H9 (cell line): ENCODE measurements around the gene ZFP36L1. TPM values are rescaled to one million over a fixed set of nuclear protein-coding genes. Genes with fewer than 3 reads are reported as not detected.

Experiments
- DNase-seq: peaks from one replicate; pipeline ENCODE4 v3.0.0-alpha.2; 2017
- H2AFZ ChIP-seq: one replicate; pipeline ENCODE4 v1.6.1; 2013; ENCODE audit warnings: mild to moderate bottlenecking, low read length, control low read depth, moderate library complexity
- H2AK5ac ChIP-seq: 2 replicates; pipeline ENCODE4 v1.6.1; 2013; ENCODE audit warnings: low read length, control low read depth, mixed read lengths; ENCODE audit not compliant: insufficient read length
- H2BK120ac ChIP-seq: one replicate; pipeline ENCODE4 v1.6.1; 2013; ENCODE audit warnings: low read depth, mild to moderate bottlenecking, low read length, control low read depth, inconsistent platforms; ENCODE audit not compliant: poor library complexity, severe bottlenecking
- H2BK12ac ChIP-seq: 2 replicates; pipeline ENCODE4 v1.6.1; 2013; ENCODE audit warnings: low read length, control low read depth, mixed read lengths, low read depth; ENCODE audit not compliant: insufficient read length
- H2BK15ac ChIP-seq: 2 replicates; pipeline ENCODE4 v1.6.1; 2013; ENCODE audit warnings: low read depth, low read length, control low read depth
- H2BK20ac ChIP-seq: one replicate; pipeline ENCODE4 v1.6.1; 2013; ENCODE audit warnings: low read depth, mild to moderate bottlenecking, low read length, control low read depth, inconsistent platforms; ENCODE audit not compliant: poor library complexity, severe bottlenecking
- H2BK5ac ChIP-seq: 2 replicates; pipeline ENCODE4 v1.6.1; 2013; ENCODE audit warnings: low read length, control low read depth, mixed read lengths; ENCODE audit not compliant: insufficient read length
- H3K14ac ChIP-seq: 2 replicates; pipeline ENCODE4 v1.6.1; 2013; ENCODE audit warnings: low read length, control low read depth; ENCODE audit not compliant: insufficient read depth
- H3K18ac ChIP-seq: 2 replicates; pipeline ENCODE4 v1.6.1; 2013; ENCODE audit warnings: low read depth, mild to moderate bottlenecking, mixed read lengths, low read length, control low read depth; ENCODE audit not compliant: insufficient read length
- H3K23ac ChIP-seq: 2 replicates; pipeline ENCODE4 v1.6.1; 2013; ENCODE audit warnings: low read length, control low read depth, mixed read lengths, low read depth; ENCODE audit not compliant: insufficient read length
- H3K23me2 ChIP-seq: 2 replicates; pipeline ENCODE4 v1.6.1; 2013; ENCODE audit warnings: low read depth, mild to moderate bottlenecking, mixed read lengths, low read length, control low read depth; ENCODE audit not compliant: insufficient read length, poor library complexity, severe bottlenecking
- H3K27ac ChIP-seq: 2 replicates; pipeline ENCODE4 v1.5.1; 2013; ENCODE audit warnings: low read length, control low read depth, mixed read lengths, low read depth; ENCODE audit not compliant: insufficient read length
- H3K27me3 ChIP-seq: 2 replicates; pipeline ENCODE4 v1.6.1; 2013; ENCODE audit warnings: low read length, control low read depth, inconsistent platforms; ENCODE audit not compliant: insufficient read depth
- H3K4ac ChIP-seq: 2 replicates; pipeline ENCODE4 v1.6.1; 2013; ENCODE audit warnings: low read depth, mild to moderate bottlenecking, control low read depth, inconsistent platforms, low read length, moderate library complexity
- H3K4me1 ChIP-seq: 2 replicates; pipeline ENCODE4 v1.6.1; 2013; ENCODE audit warnings: low read length, control low read depth, inconsistent platforms; ENCODE audit not compliant: insufficient read depth
- H3K4me2 ChIP-seq: 2 replicates; pipeline ENCODE4 v1.6.1; 2013; ENCODE audit warnings: low read length, control low read depth, mixed read lengths; ENCODE audit not compliant: insufficient read length, insufficient read depth
- H3K56ac ChIP-seq: 2 replicates; pipeline ENCODE4 v1.6.1; 2013; ENCODE audit warnings: low read depth, mild to moderate bottlenecking, mixed read lengths, low read length, control low read depth; ENCODE audit not compliant: insufficient read length
- H3K79me1 ChIP-seq: 2 replicates; pipeline ENCODE4 v1.6.1; 2013; ENCODE audit warnings: low read depth, mild to moderate bottlenecking, moderate library complexity, low read length, control low read depth, inconsistent platforms; ENCODE audit not compliant: insufficient read depth, poor library complexity, severe bottlenecking
- H3K79me2 ChIP-seq: 2 replicates; pipeline ENCODE4 v1.6.1; 2013; ENCODE audit warnings: low read length, control low read depth, inconsistent platforms; ENCODE audit not compliant: insufficient read depth
- H3K9ac ChIP-seq: 2 replicates; pipeline ENCODE4 v1.6.1; 2013; ENCODE audit warnings: low read length, control low read depth, mixed read lengths; ENCODE audit not compliant: insufficient read length; ENCODE audit errors: extremely low read depth
- H3K9me3 ChIP-seq: one replicate; pipeline ENCODE4 v1.6.1; 2013; ENCODE audit warnings: low read depth, low read length, inconsistent platforms; ENCODE audit not compliant: control insufficient read depth
- H3T11ph ChIP-seq: one replicate; pipeline ENCODE4 v1.6.1; 2013; ENCODE audit warnings: mild to moderate bottlenecking, low read length, control low read depth, inconsistent platforms
- H4K20me1 ChIP-seq: one replicate; pipeline ENCODE4 v1.6.1; 2013; ENCODE audit not compliant: control insufficient read depth, insufficient read length, insufficient read depth
- H4K5ac ChIP-seq: 2 replicates; pipeline ENCODE4 v1.6.1; 2013; ENCODE audit warnings: low read depth, mild to moderate bottlenecking, mixed read lengths, low read length, control low read depth; ENCODE audit not compliant: insufficient read length
- H4K8ac ChIP-seq: replicated peaks from 2 replicates; pipeline ENCODE4 v1.6.1; 2013; ENCODE audit warnings: low read length, control low read depth, mixed read lengths, low read depth; ENCODE audit not compliant: insufficient read length
- H4K91ac ChIP-seq: 2 replicates; pipeline ENCODE4 v1.6.1; 2013; ENCODE audit warnings: low read depth, mild to moderate bottlenecking, moderate library complexity, mixed read lengths, low read length, control low read depth; ENCODE audit not compliant: insufficient read length
- H3K27ac Mint-ChIP-seq, 3 experiments: 2 replicates in 2 of 3; 3 replicates in 1 of 3; pipeline ENCODE4 v1.8.0; 2020 to 2021; ENCODE audit warnings: mixed read lengths in 3 of 3, mild to moderate bottlenecking in 1 of 3, moderate library complexity in 1 of 3
- H3K27me3 Mint-ChIP-seq: 2 replicates; pipeline ENCODE4 v1.8.0; 2021; ENCODE audit warnings: low read depth, mild to moderate bottlenecking, moderate library complexity, mixed read lengths
- H3K36me3 Mint-ChIP-seq, 3 experiments: 2 replicates in 2 of 3; 3 replicates in 1 of 3; pipeline ENCODE4 v1.8.0; 2020 to 2021; ENCODE audit warnings: low read depth in 3 of 3, mixed read lengths in 3 of 3; ENCODE audit not compliant: insufficient read depth in 1 of 3
- H3K4me1 Mint-ChIP-seq, 2 experiments: 2 replicates each; pipeline ENCODE4 v1.8.0; 2020; ENCODE audit warnings: mixed read lengths in 2 of 2
- H3K4me3 Mint-ChIP-seq, 2 experiments: 2 replicates in 1 of 2; 3 replicates in 1 of 2; pipeline ENCODE4 v1.8.0; 2020 to 2021; ENCODE audit warnings: mild to moderate bottlenecking in 2 of 2, mixed read lengths in 2 of 2, moderate library complexity in 1 of 2
- H3K9me3 Mint-ChIP-seq, 2 experiments: 2 replicates in 1 of 2; 3 replicates in 1 of 2; pipeline ENCODE4 v1.8.0; 2020; ENCODE audit warnings: mild to moderate bottlenecking in 2 of 2, mixed read lengths in 2 of 2, moderate library complexity in 1 of 2
- CTCF ChIP-seq: fragments of 200-600 bp; sonication (generic); conservative IDR thresholded peaks from 3 replicates; pipeline ENCODE4 v1.8.0; 2021; ENCODE audit warnings: antibody characterized with exemption, mild to moderate bottlenecking
- WGBS: extraction: QIAGEN DNeasy Blood & Tissue Kit; methylation state at CpG from one replicate; pipeline ENCODE4 v1.1.7; 2013; ENCODE audit warnings: missing lambda C conversion rate, low lambda C conversion rate, mixed read lengths; ENCODE audit not compliant: insufficient read length; ENCODE audit errors: extremely low coverage; 5-methylcytosine and 5-hydroxymethylcytosine counted together
- total RNA-seq: library from RNA; stranded (reverse); gene quantifications from 2 replicates; pipeline ENCODE4 v1.2.1, GENCODE V29; 2021

ZFP36L1 gene
- total RNA-seq, 1 experiment from 2014 or later, result 109 TPM

GRCh38 chr14:68747393-68747792, 45.5 kb downstream of the ZFP36L1 start:
- no peak for TF ChIP-seq CTCF

More at GRCh38 chr14:68747393-68747792, 45.5 kb downstream of the ZFP36L1 start:
- H4K91ac ChIP-seq, result no peak overlapping the region
- H3K23me2 ChIP-seq, result no peaks in the 10 kb centered on the region
- H4K5ac ChIP-seq, result no peak overlapping the region
- no CpG with 5 or more reads among the region's 5 CpGs for WGBS
- no peaks in the 10 kb centered on the region for H3K27me3 ChIP-seq
- H4K8ac ChIP-seq, result no peak overlapping the region
- no peak overlapping the region for H3K56ac ChIP-seq
- no peak overlapping the region for H3T11ph ChIP-seq
- H2AFZ ChIP-seq, result no peak overlapping the region
- H4K20me1 ChIP-seq, result no peaks in the 10 kb centered on the region
- H3K4ac ChIP-seq, result no peak overlapping the region
- H3K4me1 Mint-ChIP-seq, result peaks cover 0 to 3% of the 10 kb centered on the region in 2 experiments; a peak in 3 of 4 replicates
- H3K36me3 Mint-ChIP-seq, result no peaks in the 10 kb centered on the region; a peak in 1 of 7 replicates
- no peak overlapping the region for H3K27ac ChIP-seq
- no peak overlapping the region for H3K27ac Mint-ChIP-seq
- H3K4me2 ChIP-seq, result no peak overlapping the region
- no peaks in the 10 kb centered on the region for H3K27me3 Mint-ChIP-seq
- H2BK5ac ChIP-seq, result no peak overlapping the region
- H3K14ac ChIP-seq, result no peak overlapping the region
- no peak overlapping the region for H2AK5ac ChIP-seq
- H3K9me3 ChIP-seq, result no peaks in the 10 kb centered on the region
- H3K79me1 ChIP-seq, result no peaks in the 10 kb centered on the region
- DNase-seq, result no peak
- no peaks in the 10 kb centered on the region for H3K4me1 ChIP-seq
- no peak overlapping the region for H2BK120ac ChIP-seq
- no peak overlapping the region; the same call in 1 of the 2 replicates for H2BK15ac ChIP-seq
- no peaks in the 10 kb centered on the region; a peak in 2 of 5 replicates for H3K9me3 Mint-ChIP-seq
- H3K9ac ChIP-seq, result no peak overlapping the region
- H3K4me3 Mint-ChIP-seq, result no peak overlapping the region
- H3K18ac ChIP-seq, result no peak overlapping the region
- H3K23ac ChIP-seq, result no peak overlapping the region
- H2BK20ac ChIP-seq, result no peak overlapping the region
- H3K79me2 ChIP-seq, result no peaks in the 10 kb centered on the region
- H2BK12ac ChIP-seq, result no peak overlapping the region
